SK-N-SH (cell line): ENCODE measurements around the gene CRISP3. TPM values are rescaled to one million over a fixed set of nuclear protein-coding genes. Genes with fewer than 3 reads are reported as not detected.
A peak's percentile ranks its signal among the peaks of the same experiment; 100 is the strongest.

Source experiments
- CTCF ChIA-PET: fragments of 300-600, 350-600 bp; formaldehyde crosslinking; extraction: SDS; loops from one replicate; lab custom pipeline; 2021; lab: Yijun Ruan, JAX
- POLR2A ChIA-PET: fragments of 350-600 bp; sonication (Branson Sonifier 250); formaldehyde crosslinking; extraction: SDS; loops from one replicate; lab custom pipeline; 2020; ENCODE audit warnings: antibody characterized with exemption, inconsistent platforms; lab: Yijun Ruan, JAX
- DNase-seq: peaks from one replicate; pipeline ENCODE4 v3.0.0; 2012
- H2AFZ ChIP-seq: fragments of 200-600 bp; sonication (generic); 2 replicates; pipeline ENCODE4 v1.8.1; 2016; ENCODE audit warnings: antibody characterized with exemption, mild to moderate bottlenecking, low read depth
- H3F3A ChIP-seq: fragments of 200-600 bp; sonication (generic); replicated peaks from 2 replicates; pipeline ENCODE3; 2016; ENCODE audit warnings: antibody characterized with exemption, mild to moderate bottlenecking; ENCODE audit not compliant: insufficient read depth
- H3K27ac ChIP-seq, 2 experiments: fragments of 200-500 bp in 1 of 2; fragments of 200-600 bp in 1 of 2; sonication (Bioruptor generic) in 1 of 2; sonication (generic), shearing (Covaris generic) in 1 of 2; 2 replicates each; pipeline versions ENCODE4 v1.5.1 to v1.6.1; 2014 to 2016; ENCODE audit warnings: low read depth in 2 of 2, inconsistent platforms in 1 of 2, low read length in 1 of 2, mild to moderate bottlenecking in 1 of 2, mixed read lengths in 1 of 2
- H3K27me3 ChIP-seq: fragments of 200-600 bp; sonication (generic), shearing (Covaris generic); 2 replicates; pipeline ENCODE4 v1.6.1; 2016; ENCODE audit warnings: mixed run types; ENCODE audit not compliant: insufficient read depth
- H3K36me3 ChIP-seq, 2 experiments: fragments of 200-500 bp in 1 of 2; fragments of 200-600 bp in 1 of 2; sonication (Bioruptor generic) in 1 of 2; sonication (generic) in 1 of 2; replicated peaks in 1 of 2; 2 replicates each; pipeline versions ENCODE3 to v1.5.1; 2014 to 2016; ENCODE audit warnings: low read length in 1 of 2, mild to moderate bottlenecking in 1 of 2; ENCODE audit not compliant: insufficient read depth in 2 of 2, control insufficient read depth in 1 of 2
- H3K4me1 ChIP-seq, 2 experiments: fragments of 200-500 bp in 1 of 2; fragments of 200-600 bp in 1 of 2; sonication (Bioruptor generic) in 1 of 2; sonication (generic), shearing (Covaris generic) in 1 of 2; 2 replicates each; pipeline versions ENCODE4 v1.5.1 to v1.6.1; 2014 to 2016; ENCODE audit warnings: low read depth in 1 of 2, low read length in 1 of 2, mixed run types in 1 of 2; ENCODE audit not compliant: insufficient read depth in 2 of 2, control insufficient read depth in 1 of 2
- H3K4me2 ChIP-seq: fragments of 200-600 bp; sonication (generic), shearing (Covaris generic); 2 replicates; pipeline ENCODE4 v1.6.1; 2017; ENCODE audit warnings: mixed run types
- H3K4me3 ChIP-seq, 2 experiments: fragments of 200-500 bp in 1 of 2; fragments of 200-600 bp in 1 of 2; sonication (Bioruptor generic) in 1 of 2; sonication (generic), shearing (Covaris generic) in 1 of 2; 2 replicates each; pipeline versions ENCODE4 v1.5.1 to v1.8.1; 2014 to 2016; ENCODE audit warnings: low read depth in 2 of 2, inconsistent platforms in 1 of 2, low read length in 1 of 2, mild to moderate bottlenecking in 1 of 2, mixed read lengths in 1 of 2, moderate library complexity in 1 of 2
- H3K79me2 ChIP-seq: fragments of 200-600 bp; sonication (generic); 2 replicates; pipeline ENCODE4 v1.8.1; 2017; ENCODE audit warnings: mild to moderate bottlenecking; ENCODE audit not compliant: insufficient read depth
- H3K9ac ChIP-seq: fragments of 200-600 bp; sonication (generic); 2 replicates; pipeline ENCODE4 v1.6.1; 2017; ENCODE audit warnings: mixed run types
- H3K9me2 ChIP-seq: fragments of 200-600 bp; sonication (generic); 2 replicates; pipeline ENCODE4 v1.6.1; 2017; ENCODE audit warnings: mixed run types
- H3K9me3 ChIP-seq: fragments of 200-600 bp; sonication (generic); 2 replicates; pipeline ENCODE4 v1.6.1; 2017; ENCODE audit warnings: mixed run types, mild to moderate bottlenecking, moderate library complexity
- H4K20me1 ChIP-seq: fragments of 200-600 bp; sonication (generic); 2 replicates; pipeline ENCODE4 v1.6.1; 2017; ENCODE audit warnings: mild to moderate bottlenecking, mixed run types; ENCODE audit not compliant: insufficient read depth
- CHD2 ChIP-seq: fragments of 150-350 bp; IDR thresholded peaks from 2 replicates; pipeline ENCODE4 v1.6.1; 2018; ENCODE audit warnings: low read length; ENCODE audit not compliant: partially characterized antibody
- EP300 ChIP-seq, 2 experiments: IDR thresholded peaks; 2 replicates each; pipeline versions ENCODE4 v1.4.0 to v1.6.1; 2012; ENCODE audit warnings: borderline replicate concordance in 1 of 2, low read depth in 1 of 2, low read length in 1 of 2
- FOXM1 ChIP-seq: IDR thresholded peaks from 2 replicates; pipeline ENCODE4 v1.4.0; 2012; ENCODE audit warnings: low read depth, mild to moderate bottlenecking
- GABPA ChIP-seq: IDR thresholded peaks from 2 replicates; pipeline ENCODE4 v1.4.0; 2012; ENCODE audit warnings: low read depth, mild to moderate bottlenecking
- IRF3 ChIP-seq: fragments of 150-350 bp; IDR thresholded peaks from 2 replicates; pipeline ENCODE4 v1.6.1; 2016; ENCODE audit warnings: mild to moderate bottlenecking, low read depth, low read length
- MEF2A ChIP-seq: IDR thresholded peaks from 2 replicates; pipeline ENCODE4 v1.4.0; 2012; ENCODE audit warnings: low read depth, borderline replicate concordance
- PBX3 ChIP-seq: IDR thresholded peaks from 2 replicates; pipeline ENCODE4; 2012
- REST ChIP-seq: IDR thresholded peaks from 2 replicates; pipeline ENCODE4 v1.6.1; 2012; ENCODE audit warnings: mild to moderate bottlenecking, low read depth, low read length, moderate library complexity
- RXRA ChIP-seq: IDR thresholded peaks from 2 replicates; pipeline ENCODE4 v1.4.0; 2012; ENCODE audit warnings: low read depth, mild to moderate bottlenecking, borderline replicate concordance
- SMC3 ChIP-seq: IDR thresholded peaks from 2 replicates; pipeline ENCODE4 v1.6.1; 2012; ENCODE audit warnings: low read depth, low read length, improper control_type of control experiment
- TAF1 ChIP-seq: IDR thresholded peaks from 2 replicates; pipeline ENCODE4 v1.6.1; 2012; ENCODE audit warnings: low read depth, mild to moderate bottlenecking, low read length, moderate library complexity, borderline replicate concordance
- TCF12 ChIP-seq: IDR thresholded peaks from 2 replicates; pipeline ENCODE4 v1.4.0; 2012
- USF2 ChIP-seq: fragments of 150-350 bp; IDR thresholded peaks from 2 replicates; pipeline ENCODE4 v1.6.1; 2017; ENCODE audit warnings: antibody characterized with exemption, low read length, low read depth, borderline replicate concordance
- YY1 ChIP-seq: IDR thresholded peaks from 2 replicates; pipeline ENCODE4 v1.4.0; 2012; ENCODE audit warnings: low read depth, mild to moderate bottlenecking
- WGBS: methylation state at CpG from one replicate; pipeline ENCODE4 v1.1.6; 2017; ENCODE audit warnings: low lambda C conversion rate; 5-methylcytosine and 5-hydroxymethylcytosine counted together
- polyA plus RNA-seq, 3 experiments: library from polyadenylated mRNA; depleted of rRNA; stranded (reverse); fragments of >200 nt; gene quantifications; 2 replicates each; pipeline ENCODE4 v1.2.3, GENCODE V29; 2012

The CRISP3 gene
- polyA plus RNA-seq, 1 of the 3 experiments (the other 2 are of a cell fraction) = not detected

- H3K36me3 ChIP-seq = no peaks in the 10 kb centered on the region
- H3F3A ChIP-seq = no peaks in the 10 kb centered on the region
- H3K4me2 ChIP-seq = no peak within 1 kb of the TSS
- no peak within 1 kb of the TSS for H3K4me3 ChIP-seq
- H3K4me1 ChIP-seq = no peaks in the 10 kb centered on the region
- TF ChIP-seq TCF12 (no peak), MEF2A (no peak), SMC3 (no peak), REST (no peak), PBX3 (peak; percentile 74), IRF3 (no peak), YY1 (no peak), CHD2 (no peak)
- ChIA-PET POLR2A (no interaction called here), CTCF (interaction anchor here (1.6 kb wide), 1 partner anchor 164 kb away, joined by 3 read pairs; no protein-coding TSS in a partner anchor)
- H3K27ac ChIP-seq = no peak within 1 kb of the TSS
- no peak within 1 kb of the TSS for H2AFZ ChIP-seq
- no peak within 1 kb of the TSS for H3K9ac ChIP-seq
- 5% methylated on average over 8 of the region's 8 CpGs for WGBS
- no peaks in the 10 kb centered on the region for H3K27me3 ChIP-seq
- DNase-seq = no peak
- H3K79me2 ChIP-seq = no peaks in the 10 kb centered on the region
- H3K9me2 ChIP-seq = no peaks in the 10 kb centered on the region
- H3K9me3 ChIP-seq = no peaks in the 10 kb centered on the region
- H4K20me1 ChIP-seq = no peaks in the 10 kb centered on the region
Measured at GRCh38 chr6:49787176-49787575, 43.0 kb upstream of the CRISP3 start, which contains the start of gene PGK2. TSS of gene PGK2 (minus strand) at chr6:49787285. CDS start at chr6:49787187, 98 bp downstream.

- no peak overlapping the region for H3K9ac ChIP-seq
- no peaks in the 10 kb centered on the region for H4K20me1 ChIP-seq
- no peak overlapping the region for H3K27ac ChIP-seq
- TF ChIP-seq MEF2A (no peak), GABPA (no peak), EP300 (IDR thresholded peaks at IDR 0.05; ENCODE audit: borderline replicate concordance in 1 of 2, low read depth in 1 of 2, low read length in 1 of 2) (no peak), YY1 (no peak), CHD2 (no peak), REST (no peak), USF2 (no peak), RXRA (no peak), TAF1 (no peak), FOXM1 (no peak)
- TF ChIP-seq, all 33 proteins: peak for 0
- Histone ChIP-seq H3K4me2 (no peak overlapping the region), H3K4me1 (no peaks in the 10 kb centered on the region), H3K27me3 (no peaks in the 10 kb centered on the region), H3F3A (no peaks in the 10 kb centered on the region), H3K4me3 (no peak overlapping the region), H3K9me3 (no peaks in the 10 kb centered on the region), H2AFZ (no peak overlapping the region), H3K79me2 (no peaks in the 10 kb centered on the region), H3K9me2 (no peaks in the 10 kb centered on the region), H3K36me3 (no peaks in the 10 kb centered on the region)
- ChIA-PET CTCF (no interaction called here), POLR2A (no interaction called here)
- DNase-seq = no peak
Measured at GRCh38 chr6:49784272-49784671, 40.1 kb upstream of the CRISP3 start.
